ENCODE measurements around the gene RLN1.

DNA sequence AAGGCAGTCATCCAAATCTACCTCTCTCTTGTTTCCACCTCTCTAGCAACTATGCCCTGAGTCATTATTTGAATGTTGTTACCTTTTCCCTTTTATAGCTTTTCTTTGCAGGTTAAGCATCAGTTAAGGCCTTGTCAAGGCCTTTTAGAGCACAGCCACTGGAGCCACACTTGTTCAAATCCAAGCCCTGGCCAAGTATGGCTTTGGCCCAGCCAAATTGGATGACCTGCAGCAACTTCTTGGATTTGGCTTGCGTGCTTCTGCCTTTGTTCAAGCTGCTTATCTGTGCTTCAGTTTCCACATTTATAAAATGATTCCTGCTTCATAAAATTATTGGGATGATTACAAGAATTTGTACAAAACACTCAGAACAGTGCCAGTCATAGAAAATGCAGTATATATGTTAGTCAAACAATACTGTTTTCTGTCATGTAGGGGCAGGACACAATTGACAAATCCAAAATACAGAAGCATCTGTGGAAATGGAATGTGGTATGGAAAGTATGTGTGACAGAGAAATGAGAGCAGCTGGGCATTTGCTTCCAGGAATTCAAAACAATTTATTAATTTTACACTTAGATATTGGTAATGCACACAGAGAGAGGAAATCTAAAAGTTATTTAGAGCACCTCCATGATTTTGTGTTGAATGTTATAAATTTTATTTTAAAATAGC lies 17.9 kb upstream of the RLN1 start:
- TF ChIP-seq POLR2A (IDR thresholded peaks at IDR 0.05) = no peak
- TF ChIP-seq, protein P1, sequence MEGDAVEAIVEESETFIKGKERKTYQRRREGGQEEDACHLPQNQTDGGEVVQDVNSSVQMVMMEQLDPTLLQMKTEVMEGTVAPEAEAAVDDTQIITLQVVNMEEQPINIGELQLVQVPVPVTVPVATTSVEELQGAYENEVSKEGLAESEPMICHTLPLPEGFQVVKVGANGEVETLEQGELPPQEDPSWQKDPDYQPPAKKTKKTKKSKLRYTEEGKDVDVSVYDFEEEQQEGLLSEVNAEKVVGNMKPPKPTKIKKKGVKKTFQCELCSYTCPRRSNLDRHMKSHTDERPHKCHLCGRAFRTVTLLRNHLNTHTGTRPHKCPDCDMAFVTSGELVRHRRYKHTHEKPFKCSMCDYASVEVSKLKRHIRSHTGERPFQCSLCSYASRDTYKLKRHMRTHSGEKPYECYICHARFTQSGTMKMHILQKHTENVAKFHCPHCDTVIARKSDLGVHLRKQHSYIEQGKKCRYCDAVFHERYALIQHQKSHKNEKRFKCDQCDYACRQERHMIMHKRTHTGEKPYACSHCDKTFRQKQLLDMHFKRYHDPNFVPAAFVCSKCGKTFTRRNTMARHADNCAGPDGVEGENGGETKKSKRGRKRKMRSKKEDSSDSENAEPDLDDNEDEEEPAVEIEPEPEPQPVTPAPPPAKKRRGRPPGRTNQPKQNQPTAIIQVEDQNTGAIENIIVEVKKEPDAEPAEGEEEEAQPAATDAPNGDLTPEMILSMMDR (IDR thresholded peaks at IDR 0.05 in 4 of 5, conservative IDR thresholded peaks at IDR 0.05 in 1 of 5) = no peak
